Hematopoietic multipotent progenitor cell treated with erythropoietin and hydrocortisone succinate and interleukin-3 and kit ligand, for 8 days (in vitro differentiated cells): ENCODE results near the gene LINGO1.

Experiments used
- DNase-seq: peaks from one replicate; pipeline ENCODE4 v3.0.0-alpha.2; 2015

The LINGO1 gene

GRCh38 chr15:77589839-77590238 lies 42.9 kb downstream of the LINGO1 start:
- DNase-seq = no peak

- no peak for DNase-seq
Observed at GRCh38 chr15:77588126-77588525, 44.6 kb downstream of the LINGO1 start.

GRCh38 chr15:77584691-77585090 lies 48.0 kb downstream of the LINGO1 start:
- no peak for DNase-seq

- peak; percentile 5 for DNase-seq
Observed at GRCh38 chr15:77584201-77584600, 48.5 kb downstream of the LINGO1 start.

- no peak for DNase-seq
Observed at GRCh38 chr15:77582763-77583162, 49.9 kb downstream of the LINGO1 start.

GRCh38 chr15:77581896-77582569 lies 50.7 kb downstream of the LINGO1 start:
- DNase-seq = no peak

GRCh38 chr15:77580996-77581682 lies 51.6 kb downstream of the LINGO1 start:
- no peak for DNase-seq

- no peak for DNase-seq
Observed at GRCh38 chr15:77579498-77580188, 53.1 kb downstream of the LINGO1 start.

GRCh38 chr15:77578641-77579372 lies 53.9 kb downstream of the LINGO1 start:
- no peak for DNase-seq

GRCh38 chr15:77577366-77577950 lies 55.3 kb downstream of the LINGO1 start:
- DNase-seq = no peak

GRCh38 chr15:77576538-77576937 lies 56.2 kb downstream of the LINGO1 start:
- no peak for DNase-seq

- no peak for DNase-seq
Observed at GRCh38 chr15:77575203-77575934, 57.3 kb downstream of the LINGO1 start.

- no peak for DNase-seq
Observed at GRCh38 chr15:77574521-77575202, 58.0 kb downstream of the LINGO1 start.

- no peak for DNase-seq
Observed at GRCh38 chr15:77573802-77574201, 58.9 kb downstream of the LINGO1 start.

GRCh38 chr15:77572186-77572585 lies 60.5 kb downstream of the LINGO1 start:
- no peak for DNase-seq

- DNase-seq = no peak
Observed at GRCh38 chr15:77571741-77572140, 61.0 kb downstream of the LINGO1 start.

- DNase-seq = no peak
Observed at GRCh38 chr15:77571181-77571580, 61.5 kb downstream of the LINGO1 start.

- DNase-seq = no peak
Observed at GRCh38 chr15:77569729-77570125, 63.0 kb downstream of the LINGO1 start.

GRCh38 chr15:77568973-77569728 lies 63.6 kb downstream of the LINGO1 start:
- DNase-seq = no peak

- DNase-seq = no peak
Observed at GRCh38 chr15:77568014-77568972, 64.4 kb downstream of the LINGO1 start.
